Measurements from ENCODE around the gene HES1.
"Not testable (repeated sequence)": the region's sequence is repeated elsewhere in the genome, so short reads cannot be mapped to it uniquely, and the experiment has no call there.

Gene HES1, protein sequence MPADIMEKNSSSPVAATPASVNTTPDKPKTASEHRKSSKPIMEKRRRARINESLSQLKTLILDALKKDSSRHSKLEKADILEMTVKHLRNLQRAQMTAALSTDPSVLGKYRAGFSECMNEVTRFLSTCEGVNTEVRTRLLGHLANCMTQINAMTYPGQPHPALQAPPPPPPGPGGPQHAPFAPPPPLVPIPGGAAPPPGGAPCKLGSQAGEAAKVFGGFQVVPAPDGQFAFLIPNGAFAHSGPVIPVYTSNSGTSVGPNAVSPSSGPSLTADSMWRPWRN

GRCh38 chr3:194135806-194136518 lies at the start of gene HES1:
Gene HES1 (plus strand): TSS chr3:194136148. CDS start chr3:194136381, 233 bp downstream.
- TF ChIP-seq, protein P1, sequence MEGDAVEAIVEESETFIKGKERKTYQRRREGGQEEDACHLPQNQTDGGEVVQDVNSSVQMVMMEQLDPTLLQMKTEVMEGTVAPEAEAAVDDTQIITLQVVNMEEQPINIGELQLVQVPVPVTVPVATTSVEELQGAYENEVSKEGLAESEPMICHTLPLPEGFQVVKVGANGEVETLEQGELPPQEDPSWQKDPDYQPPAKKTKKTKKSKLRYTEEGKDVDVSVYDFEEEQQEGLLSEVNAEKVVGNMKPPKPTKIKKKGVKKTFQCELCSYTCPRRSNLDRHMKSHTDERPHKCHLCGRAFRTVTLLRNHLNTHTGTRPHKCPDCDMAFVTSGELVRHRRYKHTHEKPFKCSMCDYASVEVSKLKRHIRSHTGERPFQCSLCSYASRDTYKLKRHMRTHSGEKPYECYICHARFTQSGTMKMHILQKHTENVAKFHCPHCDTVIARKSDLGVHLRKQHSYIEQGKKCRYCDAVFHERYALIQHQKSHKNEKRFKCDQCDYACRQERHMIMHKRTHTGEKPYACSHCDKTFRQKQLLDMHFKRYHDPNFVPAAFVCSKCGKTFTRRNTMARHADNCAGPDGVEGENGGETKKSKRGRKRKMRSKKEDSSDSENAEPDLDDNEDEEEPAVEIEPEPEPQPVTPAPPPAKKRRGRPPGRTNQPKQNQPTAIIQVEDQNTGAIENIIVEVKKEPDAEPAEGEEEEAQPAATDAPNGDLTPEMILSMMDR (IDR thresholded peaks at IDR 0.05; ENCODE audit: insufficient read depth, missing control alignments) = no peak
- DNase-seq (ENCODE audit: insufficient read length, low spot score) (peak; percentile 75), FAIRE-seq (no peak)

GRCh38 chr3:194086388-194087075 lies 49.4 kb upstream of the HES1 start:
- FAIRE-seq = no peak
- DNase-seq (ENCODE audit: insufficient read length, low spot score) = no peak

GRCh38 chr3:194087280-194087679 lies 48.7 kb upstream of the HES1 start:
- FAIRE-seq (no peak), DNase-seq (ENCODE audit: insufficient read length, low spot score) (no peak)
- TF ChIP-seq, protein P1 (IDR thresholded peaks at IDR 0.05; ENCODE audit: insufficient read depth, missing control alignments) = no peak

More at GRCh38 chr3:194086388-194087075, 49.4 kb upstream of the HES1 start:
- TF ChIP-seq, protein P1 (IDR thresholded peaks at IDR 0.05; ENCODE audit: insufficient read depth, missing control alignments) = no peak

GRCh38 chr3:194087995-194088855 lies 47.7 kb upstream of the HES1 start:
- DNase-seq (ENCODE audit: insufficient read length, low spot score) (no peak), FAIRE-seq (no peak)
- TF ChIP-seq, protein P1 (IDR thresholded peaks at IDR 0.05; ENCODE audit: insufficient read depth, missing control alignments) = no peak

- FAIRE-seq (no peak), DNase-seq (ENCODE audit: insufficient read length, low spot score) (no peak)
- TF ChIP-seq, protein P1 (IDR thresholded peaks at IDR 0.05; ENCODE audit: insufficient read depth, missing control alignments) = no peak
Observed at GRCh38 chr3:194089357-194090177, 46.4 kb upstream of the HES1 start.

GRCh38 chr3:194090178-194090555 lies 45.8 kb upstream of the HES1 start:
- not testable (repeated sequence) for DNase-seq (ENCODE audit: insufficient read length, low spot score); FAIRE-seq
